Keratinocyte (primary cell): Measurements from ENCODE around the gene EYS.

Experiments used
- CTCF ChIP-seq, 3 experiments: IDR thresholded peaks in 1 of 3; conservative IDR thresholded peaks in 1 of 3; optimal IDR thresholded peaks in 1 of 3; 2 replicates in 2 of 3; 3 replicates in 1 of 3; pipeline versions ENCODE3 to v1.5.1; 2011; ENCODE audit warnings: low read length in 3 of 3, mild to moderate bottlenecking in 3 of 3, moderate library complexity in 2 of 3, control low read depth in 1 of 3, inconsistent platforms in 1 of 3; ENCODE audit not compliant: insufficient read depth in 2 of 3; ENCODE audit errors: extremely low read depth in 1 of 3
- EZH2 ChIP-seq: IDR thresholded peaks from one replicate; pipeline ENCODE4 v1.6.1; 2012; ENCODE audit warnings: inconsistent platforms, mild to moderate bottlenecking, low read length, moderate library complexity

DNA sequence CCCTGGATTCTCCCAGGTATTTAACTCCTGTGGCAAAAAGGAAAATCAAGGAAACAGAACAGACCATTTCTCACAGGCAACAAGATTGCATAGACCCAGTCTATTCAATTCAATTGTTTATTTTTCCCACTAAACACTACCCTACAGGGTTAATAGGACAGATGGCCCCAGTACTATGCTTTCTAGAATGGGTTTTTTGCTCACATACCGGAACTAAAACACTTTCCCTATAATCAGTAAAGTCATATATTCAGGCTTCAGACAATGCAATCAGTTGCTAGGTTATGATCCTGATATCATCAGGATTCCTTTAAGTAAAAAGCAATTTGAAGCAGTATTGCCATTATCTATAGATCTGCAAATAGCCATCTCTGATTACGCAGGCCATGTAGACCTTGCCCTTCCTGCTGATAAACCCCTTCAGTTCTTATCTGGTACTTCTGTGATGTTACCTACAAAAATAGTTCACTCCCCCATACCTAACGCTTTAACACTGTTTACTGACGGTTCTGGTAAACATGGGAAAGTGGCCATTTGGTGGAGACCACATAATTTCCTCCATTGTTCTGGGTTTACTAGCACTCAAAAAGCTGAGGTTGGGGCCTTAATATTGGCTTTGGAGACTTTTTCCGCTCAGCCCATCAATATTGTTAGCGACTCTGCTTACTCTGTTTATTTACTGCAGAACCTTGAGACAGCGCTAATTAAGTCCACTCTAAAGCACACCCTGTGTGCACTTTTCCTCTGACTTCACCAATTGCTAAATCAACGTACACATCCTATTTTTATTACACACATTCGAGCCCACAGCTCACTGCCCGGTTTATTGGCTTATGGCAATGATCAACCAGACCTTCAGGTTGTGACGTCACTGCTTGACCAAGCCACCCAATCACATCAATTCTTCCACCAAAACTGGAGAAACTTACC lies 1405.5 kb downstream of the EYS start:
- TF ChIP-seq CTCF (optimal IDR thresholded peaks at IDR 0.05 in 1 of 3, IDR thresholded peaks at IDR 0.05 in 1 of 3, conservative IDR thresholded peaks at IDR 0.05 in 1 of 3; ENCODE audit: extremely low read depth in 1 of 3, insufficient read depth in 2 of 3, low read length in 3 of 3) (no peak), EZH2 (no peak)
